ENCODE data around the gene SLC12A3. TPM values are rescaled to one million over a fixed set of nuclear protein-coding genes. Genes with fewer than 3 reads are reported as not detected.

SLC12A3 gene
- total RNA-seq, 1 experiment from 2014 or later: 0.11 TPM

Other genes starting within 250 kb of the SLC12A3 start
- gene MT1E, start 239.4 kb upstream of the SLC12A3 start, total RNA-seq (2014; rRNA removed): 712 and 733 TPM in 2 replicates
- 2.2 and 4.2 TPM in 2 replicates for gene MT1M, start 232.5 kb upstream of the SLC12A3 start, total RNA-seq (2014; rRNA removed)
- 2.4 and 4.2 TPM in 2 replicates for gene MT1A, start 226.5 kb upstream of the SLC12A3 start, total RNA-seq (2014; rRNA removed)
- gene MT1B, start 213.3 kb upstream of the SLC12A3 start, total RNA-seq (2014; rRNA removed): not detected in 2 replicates
- not detected in 2 replicates for gene MT1F, start 207.2 kb upstream of the SLC12A3 start, total RNA-seq (2014; rRNA removed)
- 1.9 TPM in 1 of 2 replicates, not detected in the other for gene MT1G, start 197.1 kb upstream of the SLC12A3 start, total RNA-seq (2014; rRNA removed)
- gene MT1H, start 195.4 kb upstream of the SLC12A3 start, total RNA-seq (2014; rRNA removed): not detected in 2 replicates
- 68.7 and 172 TPM in 2 replicates for gene MT1X, start 182.7 kb upstream of the SLC12A3 start, total RNA-seq (2014; rRNA removed)
- gene NUP93, start 135.1 kb upstream of the SLC12A3 start, total RNA-seq (2014; rRNA removed): 80.5 and 81.9 TPM in 2 replicates
- gene HERPUD1, start 66.9 kb downstream of the SLC12A3 start, total RNA-seq (2014; rRNA removed): 235 and 314 TPM in 2 replicates
- not detected in 2 replicates for gene CETP, start 96.7 kb downstream of the SLC12A3 start, total RNA-seq (2014; rRNA removed)
- gene NLRC5, start 124.3 kb downstream of the SLC12A3 start, total RNA-seq (2014; rRNA removed): 12.1 and 22.3 TPM in 2 replicates
- 13.7 and 18.6 TPM in 2 replicates for gene CPNE2, start 227.4 kb downstream of the SLC12A3 start, total RNA-seq (2014; rRNA removed)